ENCODE results near the gene BLOC1S3. TPM values are rescaled to one million over a fixed set of nuclear protein-coding genes. Genes with fewer than 3 reads are reported as not detected.

Gene BLOC1S3
- total RNA-seq, result 5.0 and 8.6 TPM in 2 replicates

GRCh38 chr19:45178262-45179071 is at the start of gene BLOC1S3:
BLOC1S3 (plus strand) TSS chr19:45178784; CDS start chr19:45179297, 513 bp downstream.

GRCh38 chr19:45160870-45161737 is 17.5 kb upstream of the BLOC1S3 start, which contains the start of gene NKPD1:
NKPD1 (minus strand) TSS chr19:45160982; CDS start chr19:45160150, 832 bp downstream.

GRCh38 chr19:45177817-45178261 is 745 bp upstream of the BLOC1S3 start, which contains the start of gene TRAPPC6A:
TRAPPC6A (minus strand) TSS chr19:45178237; CDS start chr19:45178218, 19 bp downstream.

Other genes with a start within 250 kb of the BLOC1S3 start
- gene APOC4, start 236.5 kb upstream of the BLOC1S3 start, total RNA-seq, result not detected in 2 replicates
- not detected in 2 replicates for gene APOC2, start 232.7 kb upstream of the BLOC1S3 start, total RNA-seq
- 48.2 and 88.1 TPM in 2 replicates for gene CLPTM1, start 223.4 kb upstream of the BLOC1S3 start, total RNA-seq
- 4.2 and 34.4 TPM in 2 replicates for gene RELB, start 177.3 kb upstream of the BLOC1S3 start, total RNA-seq
- 11.9 and 74.0 TPM in 2 replicates for gene CLASRP, start 139.7 kb upstream of the BLOC1S3 start, total RNA-seq
- gene ZNF296, start 102.3 kb upstream of the BLOC1S3 start, total RNA-seq, result 0.26 and 1.5 TPM in 2 replicates
- 34.7 and 48.5 TPM in 2 replicates for gene GEMIN7, start 99.5 kb upstream of the BLOC1S3 start, total RNA-seq
- gene PPP1R37, start 85.6 kb upstream of the BLOC1S3 start, total RNA-seq, result 16.2 and 32.3 TPM in 2 replicates
- under 0.01 and 0.16 TPM in 2 replicates for gene NKPD1, start 17.8 kb upstream of the BLOC1S3 start, total RNA-seq
- gene TRAPPC6A, start 547 bp upstream of the BLOC1S3 start, total RNA-seq, result 14.1 and 33.1 TPM in 2 replicates
- 0.24 TPM in 1 of 2 replicates, not detected in the other for gene EXOC3L2, start 66.6 kb downstream of the BLOC1S3 start, total RNA-seq
- gene MARK4, start 72.5 kb downstream of the BLOC1S3 start, total RNA-seq, result 17.1 and 34.5 TPM in 2 replicates
- gene CKM, start 144.1 kb downstream of the BLOC1S3 start, total RNA-seq, result 6.0 TPM in 1 of 2 replicates, not detected in the other
- 0.65 TPM in 1 of 2 replicates, not detected in the other for gene KLC3, start 162.0 kb downstream of the BLOC1S3 start, total RNA-seq
- 14.2 and 39.7 TPM in 2 replicates for gene ERCC2, start 191.8 kb downstream of the BLOC1S3 start, total RNA-seq
- gene PPP1R13L, start 226.3 kb downstream of the BLOC1S3 start, total RNA-seq, result 3.6 and 18.6 TPM in 2 replicates
- gene POLR1G, start 227.9 kb downstream of the BLOC1S3 start, total RNA-seq, result 3.4 and 9.3 TPM in 2 replicates
- gene ERCC1, start 245.1 kb downstream of the BLOC1S3 start, total RNA-seq, result 114 and 183 TPM in 2 replicates